NCI-H1092 (cell line): ENCODE data around the gene HAUS5.
A peak's percentile ranks its signal among the peaks of the same experiment; 100 is the strongest.
"Not testable (repeated sequence)": the region's sequence is repeated elsewhere in the genome, so short reads cannot be mapped to it uniquely, and the experiment has no call there.

ENCODE experiments used
- DNase-seq: peaks from one replicate; lab custom pipeline; 2025; lab: John Stamatoyannopoulos, UW

The HAUS5 gene

GRCh38 chr19:35612559-35613321, at the start of gene HAUS5:
HAUS5 (plus strand) TSS chr19:35612735; CDS start chr19:35612795, 60 bp downstream.
- peak; percentile 68 for DNase-seq

- DNase-seq: no peak
Measured at GRCh38 chr19:35562776-35563175, 49.8 kb upstream of the HAUS5 start.

- no peak for DNase-seq
Measured at GRCh38 chr19:35563207-35563829, 49.2 kb upstream of the HAUS5 start, which contains the start of gene ATP4A. ATP4A (minus strand) TSS chr19:35563658; CDS start chr19:35563629, 29 bp downstream.

GRCh38 chr19:35565016-35565856, 47.3 kb upstream of the HAUS5 start:
- no peak for DNase-seq

GRCh38 chr19:35566738-35567137, 45.8 kb upstream of the HAUS5 start:
- no peak for DNase-seq

GRCh38 chr19:35569281-35569781, 43.2 kb upstream of the HAUS5 start:
- no peak for DNase-seq

GRCh38 chr19:35571406-35571965, 41.0 kb upstream of the HAUS5 start:
- DNase-seq: no peak

GRCh38 chr19:35577918-35578317, 34.6 kb upstream of the HAUS5 start:
- no peak for DNase-seq

- DNase-seq: no peak
Measured at GRCh38 chr19:35578707-35579106, 33.8 kb upstream of the HAUS5 start.

- no peak for DNase-seq
Measured at GRCh38 chr19:35582760-35583159, 29.8 kb upstream of the HAUS5 start.

- no peak for DNase-seq
Measured at GRCh38 chr19:35585848-35586247, 26.7 kb upstream of the HAUS5 start, which contains the start of gene PMIS2. PMIS2 (plus strand) TSS chr19:35586173; CDS start chr19:35586260, 87 bp downstream.

- DNase-seq: no peak
Measured at GRCh38 chr19:35587321-35587720, 25.2 kb upstream of the HAUS5 start.

- no peak for DNase-seq
Measured at GRCh38 chr19:35590875-35591274, 21.7 kb upstream of the HAUS5 start.

GRCh38 chr19:35592226-35592625, 20.3 kb upstream of the HAUS5 start:
- DNase-seq: no peak

- not testable (repeated sequence) for DNase-seq
Measured at GRCh38 chr19:35595026-35595425, 17.5 kb upstream of the HAUS5 start.

GRCh38 chr19:35595928-35596327, 16.6 kb upstream of the HAUS5 start:
- DNase-seq: no peak

GRCh38 chr19:35596366-35596999, 16.1 kb upstream of the HAUS5 start:
- no peak for DNase-seq

- no peak for DNase-seq
Measured at GRCh38 chr19:35601971-35602370, 10.6 kb upstream of the HAUS5 start.

- not testable (repeated sequence) for DNase-seq
Measured at GRCh38 chr19:35604436-35604835, 8.1 kb upstream of the HAUS5 start.

- not testable (repeated sequence) for DNase-seq
Measured at GRCh38 chr19:35607170-35607569, 5.4 kb upstream of the HAUS5 start.

GRCh38 chr19:35607661-35608060, 4.9 kb upstream of the HAUS5 start:
- DNase-seq: no peak
